SJCRH30 (cell line): ENCODE measurements around the gene NOTO. TPM values are rescaled to one million over a fixed set of nuclear protein-coding genes. Genes with fewer than 3 reads are reported as not detected.

Experiments
- DNase-seq, 2 experiments: peaks; one replicate each; pipeline ENCODE4 v3.0.0-alpha.2; 2015 to 2020
- H3K27ac ChIP-seq: fragments of 250-450 bp; sonication (Bioruptor Pico); 2 replicates; pipeline ENCODE4 v1.5.1; 2020; ENCODE audit warnings: mild to moderate bottlenecking, moderate library complexity
- H3K27me3 ChIP-seq: fragments of 250-450 bp; sonication (Bioruptor Pico); 2 replicates; pipeline ENCODE4 v1.5.1; 2020; ENCODE audit warnings: mild to moderate bottlenecking, moderate library complexity
- H3K36me3 ChIP-seq: fragments of 250-450 bp; sonication (Bioruptor Pico); 2 replicates; pipeline ENCODE4 v1.5.1; 2020; ENCODE audit warnings: mild to moderate bottlenecking, moderate library complexity
- H3K4me1 ChIP-seq: fragments of 250-450 bp; sonication (Bioruptor Pico); 2 replicates; pipeline ENCODE4 v1.5.1; 2020; ENCODE audit warnings: mild to moderate bottlenecking, moderate library complexity
- H3K4me3 ChIP-seq: fragments of 250-450 bp; sonication (Bioruptor Pico); 2 replicates; pipeline ENCODE4 v1.5.1; 2020; ENCODE audit warnings: mild to moderate bottlenecking, moderate library complexity
- H3K9me3 ChIP-seq: fragments of 250-450 bp; sonication (Bioruptor Pico); replicated peaks from 2 replicates; pipeline ENCODE4 v1.5.1; 2020; ENCODE audit warnings: mild to moderate bottlenecking, moderate library complexity
- total RNA-seq: library from RNA; depleted of rRNA; stranded (reverse); fragments of >200 nt; shearing (Covaris generic); gene quantifications from 2 replicates; pipeline ENCODE4 v1.2.3, GENCODE V29; 2014

NOTO gene
- total RNA-seq, 1 experiment from 2014 or later: not detected

DNA sequence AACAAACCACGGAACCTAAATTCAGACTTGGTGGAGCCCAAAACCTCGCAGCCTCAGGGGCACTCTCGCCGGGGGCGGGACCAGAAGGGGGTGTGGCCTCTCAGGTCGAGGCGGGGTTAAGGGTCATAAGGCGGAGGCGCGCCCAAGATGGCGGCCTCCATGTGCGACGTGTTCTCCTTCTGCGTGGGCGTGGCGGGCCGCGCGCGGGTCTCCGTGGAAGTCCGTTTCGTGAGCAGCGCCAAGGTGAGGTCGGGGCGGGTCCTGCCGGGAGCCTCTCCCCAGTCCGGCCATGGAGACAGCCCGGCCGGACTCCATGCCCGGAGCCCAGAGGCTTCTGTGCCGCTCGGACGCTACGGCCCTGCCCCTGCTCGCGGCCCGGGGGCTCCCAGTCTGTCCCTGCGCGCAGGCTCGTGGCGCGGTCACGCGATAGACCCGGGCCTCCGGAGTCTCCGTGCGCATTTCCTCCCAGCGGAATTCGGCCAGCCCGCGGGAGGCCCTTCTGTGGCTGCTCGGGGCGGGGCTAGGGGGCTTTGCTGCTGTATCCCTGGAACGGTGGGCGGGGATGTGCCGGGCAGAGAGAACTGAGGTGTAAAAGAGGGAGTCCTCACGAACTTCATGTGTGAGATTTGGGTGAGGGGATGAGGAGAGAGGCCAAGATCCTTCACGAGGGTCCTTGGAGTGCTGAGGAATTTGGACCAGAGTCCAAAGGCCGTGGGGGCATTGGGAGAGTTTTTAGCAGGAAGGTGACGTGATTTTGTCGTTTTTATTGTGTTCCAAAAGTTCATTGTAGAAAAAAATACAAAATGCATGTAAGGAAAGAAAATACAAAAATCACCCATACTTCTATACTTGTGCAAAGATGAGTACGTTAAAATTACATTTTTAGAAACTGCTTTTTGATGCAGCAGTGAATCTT, 12.0 kb downstream of the NOTO start, which contains the start of gene SMYD5:
TSS of gene SMYD5 (plus strand) at position 126 of the 916 bp plus-strand sequence. CDS start at position 148, 22 bp downstream.
- Histone ChIP-seq H3K9me3 (no peaks in the 10 kb centered on the region), H3K4me3 (peak within 1 kb of the TSS; percentile 95), H3K36me3 (no peaks in the 10 kb centered on the region), H3K27me3 (no peaks in the 10 kb centered on the region), H3K27ac (peak within 1 kb of the TSS; percentile 85), H3K4me1 (peaks cover 3% of the 10 kb centered on the region; the same call in 1 of the 2 replicates)
- DNase-seq: peak; percentile 93 to 94

DNA sequence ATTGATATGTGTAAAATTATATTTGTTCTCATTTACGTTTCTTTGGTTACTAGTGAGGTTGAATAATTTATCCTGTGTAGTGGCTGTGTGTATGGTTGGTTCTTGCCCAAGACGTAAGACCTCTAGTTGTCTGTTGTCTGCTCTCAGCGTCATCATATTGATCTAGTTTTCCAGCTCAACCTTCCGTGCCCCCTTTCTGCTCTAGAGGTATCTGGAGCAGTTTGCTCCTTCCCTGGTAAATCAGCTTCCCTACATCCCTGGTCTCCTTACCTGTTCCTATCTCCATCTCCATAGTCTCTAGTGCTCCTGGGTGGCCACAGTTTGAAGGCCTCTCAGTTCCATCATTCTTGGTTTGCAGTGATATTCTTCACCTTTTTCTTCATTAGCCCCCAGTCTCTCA, 12.9 kb downstream of the NOTO start:
- H3K27me3 ChIP-seq: no peaks in the 10 kb centered on the region
- H3K4me1 ChIP-seq: peaks cover 3% of the 10 kb centered on the region; the same call in 1 of the 2 replicates
- H3K36me3 ChIP-seq: no peaks in the 10 kb centered on the region
- H3K27ac ChIP-seq: no peak overlapping the region
- H3K9me3 ChIP-seq: no peaks in the 10 kb centered on the region
- peak overlapping the region; percentile 95 for H3K4me3 ChIP-seq
- DNase-seq: no peak

GRCh38 chr2:73217160-73217559, 14.8 kb downstream of the NOTO start:
- Histone ChIP-seq H3K4me1 (peaks cover 3% of the 10 kb centered on the region; the same call in 1 of the 2 replicates), H3K9me3 (no peaks in the 10 kb centered on the region), H3K36me3 (peaks cover 3% of the 10 kb centered on the region), H3K4me3 (no peak overlapping the region), H3K27ac (no peak overlapping the region), H3K27me3 (no peaks in the 10 kb centered on the region)
- no peak for DNase-seq

GRCh38 chr2:73217826-73218225, 15.5 kb downstream of the NOTO start:
- no peak for DNase-seq
- Histone ChIP-seq H3K4me1 (peaks cover 3% of the 10 kb centered on the region; the same call in 1 of the 2 replicates), H3K36me3 (peaks cover 6% of the 10 kb centered on the region), H3K27me3 (no peaks in the 10 kb centered on the region), H3K27ac (no peak overlapping the region), H3K9me3 (no peaks in the 10 kb centered on the region), H3K4me3 (no peak overlapping the region)

DNA sequence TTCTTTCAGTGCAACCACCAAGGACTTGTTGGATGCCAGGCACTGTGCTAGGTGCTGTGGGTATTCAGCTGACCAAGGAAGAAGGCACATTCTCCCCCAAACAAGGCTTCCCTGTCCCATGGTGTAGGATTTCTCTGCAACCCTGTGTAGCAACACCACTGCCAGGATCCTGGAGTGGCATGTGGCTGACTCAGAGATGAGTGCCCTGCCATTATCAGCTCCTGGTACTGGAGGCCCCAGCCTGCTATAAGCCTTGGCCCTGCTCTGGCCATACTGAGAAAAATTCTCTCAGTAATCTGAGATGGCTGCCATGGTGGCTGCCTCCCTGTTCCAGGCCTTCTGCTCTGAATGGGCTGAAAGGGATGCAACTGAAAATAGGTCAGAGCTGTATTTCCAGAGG, 15.9 kb downstream of the NOTO start:
- Histone ChIP-seq H3K4me3 (no peak overlapping the region), H3K27me3 (no peaks in the 10 kb centered on the region), H3K27ac (no peak overlapping the region), H3K4me1 (peaks cover 3% of the 10 kb centered on the region; the same call in 1 of the 2 replicates), H3K9me3 (no peaks in the 10 kb centered on the region), H3K36me3 (peaks cover 7% of the 10 kb centered on the region)
- no peak for DNase-seq

DNA sequence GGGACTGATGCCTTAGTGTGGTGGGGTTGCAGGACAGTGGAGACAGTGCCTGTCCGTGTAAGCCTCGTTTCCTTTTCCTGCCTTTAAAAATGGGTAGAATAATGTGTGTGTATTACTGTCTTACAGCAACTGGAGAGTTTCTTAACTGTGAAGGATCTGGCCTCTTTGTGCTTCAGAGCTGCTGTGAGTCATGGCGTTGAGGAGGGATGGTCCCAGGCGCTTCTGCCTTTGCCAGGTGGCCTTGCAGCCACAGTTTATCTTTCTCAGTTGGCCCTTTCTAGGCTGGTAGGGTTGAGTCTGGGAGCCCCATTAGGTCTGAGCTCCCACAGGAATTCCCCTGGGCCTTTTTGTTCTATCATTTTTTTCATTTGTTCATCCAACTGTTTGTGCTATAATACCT, 21.4 kb downstream of the NOTO start:
- no peaks in the 10 kb centered on the region for H3K9me3 ChIP-seq
- H3K4me1 ChIP-seq: no peaks in the 10 kb centered on the region
- no peaks in the 10 kb centered on the region for H3K27me3 ChIP-seq
- DNase-seq: no peak
- H3K27ac ChIP-seq: no peak overlapping the region
- peaks cover 27% of the 10 kb centered on the region for H3K36me3 ChIP-seq
- H3K4me3 ChIP-seq: no peak overlapping the region

- H3K9me3 ChIP-seq: no peaks in the 10 kb centered on the region
- H3K27ac ChIP-seq: no peak overlapping the region
- no peaks in the 10 kb centered on the region for H3K4me1 ChIP-seq
- no peak overlapping the region for H3K4me3 ChIP-seq
- H3K27me3 ChIP-seq: no peaks in the 10 kb centered on the region
- no peak for DNase-seq
- H3K36me3 ChIP-seq: peaks cover 31% of the 10 kb centered on the region
Observed at GRCh38 chr2:73225513-73226360, 23.4 kb downstream of the NOTO start.

DNA sequence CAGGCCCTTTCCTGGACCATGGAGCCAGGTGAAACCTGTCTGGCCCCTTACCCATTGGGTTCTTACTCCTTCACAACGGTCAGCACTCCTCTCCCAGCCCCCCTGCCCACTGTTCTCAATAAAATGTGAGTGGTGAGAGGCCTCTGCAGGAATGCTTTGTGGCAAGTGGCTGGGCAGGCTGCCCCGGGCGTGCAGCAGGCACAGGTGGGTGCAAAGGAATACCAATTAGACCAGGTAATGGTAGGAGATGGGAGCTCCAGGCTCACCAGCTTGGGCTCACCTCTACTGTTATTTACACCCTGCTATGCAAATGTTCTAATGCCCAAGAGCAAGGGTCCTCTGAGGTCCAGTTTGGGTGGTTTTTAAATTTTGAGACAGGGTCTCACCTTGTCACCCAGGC, 24.7 kb downstream of the NOTO start:
- peaks cover 28% of the 10 kb centered on the region for H3K36me3 ChIP-seq
- no peak for DNase-seq

DNA sequence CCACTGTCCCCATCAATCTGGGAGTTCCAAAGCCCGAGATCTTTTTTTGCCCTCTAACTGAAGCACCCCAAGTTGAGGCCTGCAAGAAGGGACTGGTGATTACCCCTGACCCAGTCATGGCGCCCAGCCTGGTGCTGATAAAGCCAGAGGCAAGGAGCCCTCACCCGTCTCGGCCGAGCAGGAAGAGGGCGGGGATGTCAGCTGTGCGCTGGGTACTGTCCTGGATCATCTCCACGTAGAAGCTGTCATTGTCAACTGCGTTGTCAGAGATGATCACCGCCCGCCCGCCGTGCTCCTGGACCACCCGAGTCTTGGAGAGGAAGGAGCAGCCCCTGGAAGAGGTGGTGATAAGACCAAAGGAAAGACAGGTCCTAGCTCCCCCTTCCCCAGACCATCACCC, 26.3 kb downstream of the NOTO start:
- Histone ChIP-seq H3K27me3 (no peaks in the 10 kb centered on the region), H3K36me3 (peaks cover 24% of the 10 kb centered on the region), H3K9me3 (no peaks in the 10 kb centered on the region), H3K27ac (no peak overlapping the region), H3K4me1 (no peaks in the 10 kb centered on the region), H3K4me3 (no peak overlapping the region)
- no peak for DNase-seq

More for the DNA sequence above, 24.7 kb downstream of the NOTO start:
- no peaks in the 10 kb centered on the region for H3K27me3 ChIP-seq
- no peak overlapping the region for H3K27ac ChIP-seq
- H3K9me3 ChIP-seq: no peaks in the 10 kb centered on the region
- H3K4me1 ChIP-seq: no peaks in the 10 kb centered on the region
- no peak overlapping the region for H3K4me3 ChIP-seq

DNA sequence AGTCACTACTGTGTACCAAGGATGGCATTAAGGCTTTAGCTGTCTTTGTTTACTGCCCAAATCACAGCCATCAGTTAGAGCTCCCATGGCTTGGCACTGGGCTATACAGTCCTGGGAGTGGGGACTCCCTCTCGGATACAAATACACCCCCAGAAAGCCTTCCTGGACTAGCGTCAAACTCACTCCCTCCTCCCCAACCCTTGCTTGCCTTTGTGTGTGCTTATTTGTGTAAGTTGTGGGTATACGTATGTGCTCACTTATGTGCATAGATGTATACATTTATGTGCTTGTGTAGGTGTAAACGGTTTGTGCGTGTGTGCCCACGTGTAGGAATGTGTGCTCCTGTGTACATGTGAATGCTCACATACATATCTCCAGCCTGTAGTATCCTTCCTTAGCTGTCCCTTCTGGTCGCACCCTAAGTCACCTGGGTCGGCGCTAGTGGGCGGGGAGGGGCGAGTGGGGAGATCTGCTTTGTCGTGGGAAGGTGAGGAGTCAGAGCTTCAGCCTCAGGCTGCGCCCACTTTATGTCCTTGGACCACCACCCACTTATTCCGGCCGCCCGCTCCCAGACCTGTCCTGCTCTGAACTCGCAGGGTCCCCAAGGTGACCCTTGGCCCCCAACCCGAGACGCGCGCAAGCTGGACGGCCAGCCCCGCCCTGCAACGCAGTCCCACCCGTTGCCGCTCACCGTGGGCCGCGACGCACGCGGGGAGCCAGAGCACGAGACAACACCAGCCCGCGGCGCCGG, 30.2 kb downstream of the NOTO start:
- Histone ChIP-seq H3K27me3 (no peaks in the 10 kb centered on the region), H3K9me3 (no peaks in the 10 kb centered on the region), H3K27ac (peak overlapping the region; percentile 70), H3K4me1 (peaks cover 6% of the 10 kb centered on the region; the same call in 1 of the 2 replicates), H3K36me3 (peaks cover 16% of the 10 kb centered on the region; the same call in 1 of the 2 replicates), H3K4me3 (peak overlapping the region; percentile 89)
- peak; percentile 42 to 54 for DNase-seq

- peaks cover 16% of the 10 kb centered on the region for H3K36me3 ChIP-seq
- H3K27me3 ChIP-seq: no peaks in the 10 kb centered on the region
- peak; percentile 100 for DNase-seq
- H3K27ac ChIP-seq: peak within 1 kb of the TSS; percentile 91
- H3K9me3 ChIP-seq: no peaks in the 10 kb centered on the region
- peak within 1 kb of the TSS; percentile 89 for H3K4me3 ChIP-seq
- peaks cover 6% of the 10 kb centered on the region; the same call in 1 of the 2 replicates for H3K4me1 ChIP-seq
Observed at GRCh38 chr2:73233154-73233931, 31.0 kb downstream of the NOTO start, which contains the start of gene PRADC1. TSS of gene PRADC1 (minus strand) at chr2:73233239. CDS start at chr2:73233160, 79 bp downstream.

DNA sequence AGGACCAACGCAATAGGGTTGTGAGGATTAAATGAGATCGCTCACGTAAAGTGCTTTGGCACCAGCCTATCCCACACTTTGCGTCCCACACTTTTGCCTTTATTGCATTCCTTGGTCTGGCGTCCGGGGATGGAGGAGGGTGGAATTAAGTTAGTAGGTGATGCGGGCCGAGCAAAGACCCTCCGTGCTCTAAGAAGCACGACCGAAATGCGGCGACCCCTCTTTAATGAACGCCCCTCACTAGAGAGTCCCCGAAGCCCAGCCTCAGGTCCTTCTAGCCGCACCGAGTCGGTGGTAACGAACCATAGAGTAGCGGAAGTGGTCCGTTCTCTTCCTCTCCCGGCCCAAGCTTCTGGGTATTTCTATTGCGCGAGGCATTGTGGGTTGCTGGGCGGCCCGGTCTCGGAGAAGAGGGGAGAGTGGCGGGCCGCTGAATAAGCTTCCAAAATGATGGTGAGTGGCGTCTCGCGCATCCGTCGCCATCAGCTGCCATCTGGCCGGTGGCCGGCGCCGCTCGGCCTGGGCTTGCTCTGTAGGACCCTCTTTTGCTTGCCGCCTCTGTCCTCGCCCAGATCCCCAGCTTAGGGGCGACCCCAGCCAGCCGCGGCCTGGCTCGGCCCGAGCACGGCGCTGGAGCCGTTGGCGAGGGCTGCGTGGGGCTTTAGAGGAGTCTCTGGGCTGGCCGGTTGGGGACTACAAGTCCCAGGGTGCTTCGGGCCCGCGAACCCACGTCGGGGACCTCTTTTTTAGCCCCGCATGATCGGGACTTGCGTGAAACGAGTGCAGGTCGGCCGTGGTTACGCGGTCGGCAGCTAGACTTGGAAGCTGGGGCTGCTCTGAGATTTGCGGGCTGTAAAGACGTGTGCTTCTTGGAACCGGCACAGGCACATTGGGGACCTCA, 31.8 kb downstream of the NOTO start, which contains the start of gene CCT7:
TSS of gene CCT7 (plus strand) at position 377 of the 901 bp plus-strand sequence. CDS start at position 448, 71 bp downstream.
- Histone ChIP-seq H3K27ac (peak within 1 kb of the TSS; percentile 91), H3K4me3 (peak within 1 kb of the TSS; percentile 89), H3K9me3 (no peaks in the 10 kb centered on the region), H3K36me3 (peaks cover 22% of the 10 kb centered on the region), H3K27me3 (no peaks in the 10 kb centered on the region), H3K4me1 (peaks cover 6% of the 10 kb centered on the region; the same call in 1 of the 2 replicates)
- peak; percentile 95 to 98 for DNase-seq
